Bronchial epithelial cell (primary cell): ENCODE results near the gene CD96. TPM values are rescaled to one million over a fixed set of nuclear protein-coding genes. Genes with fewer than 3 reads are reported as not detected.
A peak's percentile ranks its signal among the peaks of the same experiment; 100 is the strongest.

Experiments
- DNase-seq: peaks from one replicate; pipeline ENCODE4 v3.0.0-alpha.2; 2010; ENCODE audit warnings: low read depth
- FAIRE-seq: peaks from 2 replicates; lab custom pipeline; 2011; peaks lifted over from hg19 to GRCh38; lab: Jason Lieb, UNC
- H3K27me3 ChIP-seq: 2 replicates; pipeline ENCODE4 v1.5.1; 2011; ENCODE audit warnings: low read length; ENCODE audit not compliant: control insufficient read depth, insufficient read depth
- H3K36me3 ChIP-seq: 2 replicates; pipeline ENCODE4 v1.5.1; 2011; ENCODE audit warnings: low read length; ENCODE audit not compliant: control insufficient read depth, insufficient read depth
- H3K4me3 ChIP-seq: 2 replicates; pipeline ENCODE4 v1.5.1; 2011; ENCODE audit warnings: mild to moderate bottlenecking, low read depth, low read length, control low read depth
- total RNA-seq: library from RNA; depleted of rRNA; stranded (reverse); fragments of >200 nt; gene quantifications from 2 replicates; pipeline ENCODE4 v1.2.1, GENCODE V29; 2014
- TF ChIP-seq, protein P1 (sequence below): IDR thresholded peaks from 2 replicates; pipeline ENCODE4 v1.5.1; 2011; ENCODE audit warnings: mild to moderate bottlenecking, moderate library complexity, low read length, control low read depth, inconsistent platforms; ENCODE audit not compliant: insufficient read depth, severe bottlenecking

CD96 gene
- total RNA-seq, 1 donor from 2014 or later: not detected

- TF ChIP-seq, protein P1, sequence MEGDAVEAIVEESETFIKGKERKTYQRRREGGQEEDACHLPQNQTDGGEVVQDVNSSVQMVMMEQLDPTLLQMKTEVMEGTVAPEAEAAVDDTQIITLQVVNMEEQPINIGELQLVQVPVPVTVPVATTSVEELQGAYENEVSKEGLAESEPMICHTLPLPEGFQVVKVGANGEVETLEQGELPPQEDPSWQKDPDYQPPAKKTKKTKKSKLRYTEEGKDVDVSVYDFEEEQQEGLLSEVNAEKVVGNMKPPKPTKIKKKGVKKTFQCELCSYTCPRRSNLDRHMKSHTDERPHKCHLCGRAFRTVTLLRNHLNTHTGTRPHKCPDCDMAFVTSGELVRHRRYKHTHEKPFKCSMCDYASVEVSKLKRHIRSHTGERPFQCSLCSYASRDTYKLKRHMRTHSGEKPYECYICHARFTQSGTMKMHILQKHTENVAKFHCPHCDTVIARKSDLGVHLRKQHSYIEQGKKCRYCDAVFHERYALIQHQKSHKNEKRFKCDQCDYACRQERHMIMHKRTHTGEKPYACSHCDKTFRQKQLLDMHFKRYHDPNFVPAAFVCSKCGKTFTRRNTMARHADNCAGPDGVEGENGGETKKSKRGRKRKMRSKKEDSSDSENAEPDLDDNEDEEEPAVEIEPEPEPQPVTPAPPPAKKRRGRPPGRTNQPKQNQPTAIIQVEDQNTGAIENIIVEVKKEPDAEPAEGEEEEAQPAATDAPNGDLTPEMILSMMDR: no peak
- Histone ChIP-seq H3K27me3 (no peaks in the 10 kb centered on the region), H3K4me3 (no peak overlapping the region), H3K36me3 (no peaks in the 10 kb centered on the region)
- FAIRE-seq: no peak
- peak; percentile 91 for DNase-seq
Observed at GRCh38 chr3:111610189-111610588, 68.2 kb downstream of the CD96 start.

DNA sequence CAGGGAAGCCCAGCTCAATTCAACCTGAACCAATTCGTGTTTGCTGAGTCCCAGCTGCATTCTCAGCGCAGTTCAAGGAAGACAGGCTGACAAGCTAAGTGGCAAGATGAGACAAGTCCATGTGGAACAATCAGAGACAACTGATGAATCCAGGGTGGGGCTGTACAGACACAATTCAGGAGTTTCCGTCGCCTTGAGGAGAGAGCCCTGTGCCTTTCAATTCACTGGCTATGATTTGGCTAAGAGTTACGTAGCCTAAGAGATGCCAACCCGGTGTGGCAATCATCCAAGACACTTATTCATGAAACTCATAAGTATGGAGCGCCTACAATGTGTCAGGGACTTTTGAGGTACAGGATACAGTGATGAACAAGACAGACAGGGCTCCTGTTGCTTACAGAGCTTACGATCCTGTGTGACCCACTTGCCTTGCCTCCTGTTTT, 68.6 kb downstream of the CD96 start:
- H3K27me3 ChIP-seq: no peaks in the 10 kb centered on the region
- peak; percentile 100 for FAIRE-seq
- DNase-seq: peak; percentile 99
- no peaks in the 10 kb centered on the region for H3K36me3 ChIP-seq
- TF ChIP-seq, protein P1: no peak
- no peak overlapping the region for H3K4me3 ChIP-seq

DNA sequence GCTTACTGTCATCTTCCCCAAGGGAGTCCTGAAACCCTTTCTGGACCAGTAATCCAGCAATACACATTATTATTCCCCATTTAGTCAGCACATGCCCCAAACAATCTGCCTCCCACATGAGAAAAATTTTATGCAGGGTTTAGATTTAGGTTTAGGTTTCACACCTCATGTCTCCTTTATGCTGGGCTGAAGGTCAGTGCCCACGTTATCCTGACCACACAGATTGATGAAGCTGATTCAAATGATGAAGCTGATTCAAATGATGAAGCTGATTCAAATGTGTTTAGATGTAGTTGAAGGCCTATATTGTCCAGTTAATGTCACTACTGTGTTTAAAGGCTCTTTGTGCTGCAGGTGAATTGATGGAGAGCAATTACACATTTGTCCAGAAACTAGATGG, 71.3 kb downstream of the CD96 start:
- H3K27me3 ChIP-seq: no peaks in the 10 kb centered on the region
- FAIRE-seq (no peak), DNase-seq (no peak)
- TF ChIP-seq, protein P1: no peak
- H3K36me3 ChIP-seq: no peaks in the 10 kb centered on the region
- H3K4me3 ChIP-seq: no peak overlapping the region

GRCh38 chr3:111615880-111616279, 73.9 kb downstream of the CD96 start:
- FAIRE-seq (no peak), DNase-seq (no peak)
- Histone ChIP-seq H3K36me3 (no peaks in the 10 kb centered on the region), H3K4me3 (no peak overlapping the region), H3K27me3 (no peaks in the 10 kb centered on the region)
- TF ChIP-seq, protein P1: no peak

DNA sequence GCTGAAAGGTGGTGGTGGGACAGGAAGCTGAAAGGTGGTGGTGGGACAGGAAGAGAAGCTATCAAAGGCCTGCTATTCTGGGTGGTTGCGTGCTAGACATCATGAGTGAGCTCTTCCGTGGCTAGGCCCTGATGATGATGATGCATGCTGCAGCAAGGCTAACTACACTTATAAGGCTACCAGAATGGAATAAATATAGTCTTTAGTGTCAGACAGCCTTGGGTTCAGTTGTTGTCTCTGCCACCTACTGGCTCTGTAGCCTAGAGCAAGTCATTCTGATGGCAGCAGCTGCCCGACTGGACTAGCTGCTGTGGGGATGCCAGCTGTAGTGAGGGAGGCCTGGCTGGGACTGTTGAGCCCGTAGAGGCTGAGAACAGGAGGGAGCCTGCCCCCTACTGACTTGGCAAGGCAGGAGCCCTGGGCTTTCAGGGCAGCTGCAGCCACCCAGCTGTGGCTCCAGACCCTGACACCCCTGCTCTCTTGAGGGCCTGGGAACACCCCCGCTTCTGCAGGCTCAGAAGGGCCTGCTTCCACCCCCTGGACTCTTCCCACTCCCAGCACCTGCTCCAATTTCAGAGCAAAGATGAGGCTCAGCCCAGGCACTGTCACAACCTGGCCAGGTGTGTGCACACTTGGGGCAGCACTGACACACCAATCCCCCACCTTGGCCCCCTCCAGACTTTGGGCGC, 74.6 kb downstream of the CD96 start:
- no peak overlapping the region for H3K4me3 ChIP-seq
- TF ChIP-seq, protein P1: peak; percentile 56
- DNase-seq (peak; percentile 44), FAIRE-seq (no peak)
- H3K27me3 ChIP-seq: no peaks in the 10 kb centered on the region
- H3K36me3 ChIP-seq: no peaks in the 10 kb centered on the region

- Histone ChIP-seq H3K27me3 (no peaks in the 10 kb centered on the region), H3K4me3 (no peak overlapping the region), H3K36me3 (no peaks in the 10 kb centered on the region)
- FAIRE-seq: no peak
- TF ChIP-seq, protein P1: no peak
- no peak for DNase-seq
Observed at GRCh38 chr3:111617406-111617805, 75.4 kb downstream of the CD96 start.
